NCI-H446 treated with DMSO at 0.1 percent for 48 hours (cell line): ENCODE results near the gene THNSL1.

ENCODE experiments used
- DNase-seq: peaks from one replicate; lab custom pipeline; 2025; lab: John Stamatoyannopoulos, UW

THNSL1 gene

DNA sequence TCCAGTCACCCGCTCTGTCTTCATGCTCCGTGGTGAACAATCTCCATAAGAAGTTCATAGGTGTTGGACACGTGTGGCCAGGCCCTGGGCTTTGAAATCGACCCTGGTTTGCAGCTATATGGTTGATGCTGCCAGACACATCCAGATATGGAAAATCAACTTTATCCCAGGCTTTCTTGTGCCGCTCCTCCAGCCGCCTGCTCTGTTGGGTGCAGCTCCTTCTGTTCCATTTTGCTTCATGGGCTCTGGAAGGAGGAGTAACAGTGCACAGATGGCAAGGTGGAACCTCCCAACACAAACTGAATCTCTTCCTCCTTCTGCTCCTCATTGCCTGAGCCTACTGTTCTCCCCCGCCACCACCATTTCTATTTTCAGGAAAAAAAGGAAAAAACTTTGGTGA is 44.7 kb downstream of the THNSL1 start:
- peak; percentile 19 for DNase-seq

GRCh38 chr10:25061711-25062449 is 45.5 kb downstream of the THNSL1 start:
- no peak for DNase-seq

DNA sequence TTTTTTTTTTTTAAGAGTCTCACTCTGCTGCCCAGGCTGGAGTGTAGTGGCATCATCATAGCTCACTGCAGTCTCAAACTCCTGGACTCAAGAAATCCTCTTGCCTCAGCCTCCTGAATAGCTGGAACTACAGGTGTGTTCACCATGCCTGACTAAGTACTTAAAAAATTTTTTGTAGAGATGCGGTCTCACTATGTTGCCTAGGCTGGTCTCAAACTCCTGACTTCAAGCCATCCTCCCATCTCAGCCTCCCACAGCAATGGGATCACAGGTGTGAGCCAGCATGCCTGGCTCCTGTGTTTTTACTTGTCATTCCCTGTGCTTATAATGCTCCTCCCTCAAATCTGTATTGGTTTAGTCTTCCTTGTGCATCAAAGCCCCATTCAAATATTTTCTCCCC is 46.7 kb downstream of the THNSL1 start:
- DNase-seq = no peak

DNA sequence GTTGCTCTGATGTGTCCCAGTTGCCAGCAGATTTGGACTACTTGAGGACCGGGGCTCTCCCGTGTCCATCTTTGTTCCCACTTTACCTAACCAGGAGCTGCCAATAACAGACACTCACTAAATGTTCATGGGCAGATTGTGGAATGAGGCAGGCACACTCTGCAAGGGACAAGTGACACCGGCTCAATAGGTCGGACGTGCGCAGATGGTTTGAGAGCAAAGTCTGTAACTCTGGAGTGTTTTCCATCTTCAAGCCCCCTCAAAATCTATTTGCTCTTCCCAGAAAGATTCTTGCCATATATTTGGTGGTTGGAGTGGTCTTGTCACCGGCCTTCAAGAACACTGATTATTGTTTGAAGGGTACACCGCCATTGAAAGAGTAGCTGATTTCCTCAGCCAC is 47.2 kb downstream of the THNSL1 start:
- DNase-seq = no peak

DNA sequence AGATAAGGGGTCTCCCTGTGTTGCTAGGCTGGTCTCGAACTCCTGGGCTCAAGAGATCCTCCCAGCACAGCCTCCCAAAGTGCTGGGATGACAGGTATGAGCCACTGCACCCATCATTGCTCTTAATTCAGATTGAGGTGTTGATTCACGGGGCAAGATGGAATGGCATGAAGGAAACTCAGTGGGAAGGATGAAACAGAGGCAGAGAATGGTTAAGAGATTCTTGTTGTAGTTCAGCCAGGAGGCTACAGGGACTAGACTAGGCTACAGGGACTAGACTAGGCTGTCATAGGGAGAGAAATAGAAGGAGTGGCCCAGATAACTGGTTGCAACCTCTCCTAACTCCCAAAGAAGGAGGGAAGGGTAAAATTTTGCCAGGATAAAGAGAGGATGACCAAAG is 48.0 kb downstream of the THNSL1 start:
- DNase-seq = no peak

DNA sequence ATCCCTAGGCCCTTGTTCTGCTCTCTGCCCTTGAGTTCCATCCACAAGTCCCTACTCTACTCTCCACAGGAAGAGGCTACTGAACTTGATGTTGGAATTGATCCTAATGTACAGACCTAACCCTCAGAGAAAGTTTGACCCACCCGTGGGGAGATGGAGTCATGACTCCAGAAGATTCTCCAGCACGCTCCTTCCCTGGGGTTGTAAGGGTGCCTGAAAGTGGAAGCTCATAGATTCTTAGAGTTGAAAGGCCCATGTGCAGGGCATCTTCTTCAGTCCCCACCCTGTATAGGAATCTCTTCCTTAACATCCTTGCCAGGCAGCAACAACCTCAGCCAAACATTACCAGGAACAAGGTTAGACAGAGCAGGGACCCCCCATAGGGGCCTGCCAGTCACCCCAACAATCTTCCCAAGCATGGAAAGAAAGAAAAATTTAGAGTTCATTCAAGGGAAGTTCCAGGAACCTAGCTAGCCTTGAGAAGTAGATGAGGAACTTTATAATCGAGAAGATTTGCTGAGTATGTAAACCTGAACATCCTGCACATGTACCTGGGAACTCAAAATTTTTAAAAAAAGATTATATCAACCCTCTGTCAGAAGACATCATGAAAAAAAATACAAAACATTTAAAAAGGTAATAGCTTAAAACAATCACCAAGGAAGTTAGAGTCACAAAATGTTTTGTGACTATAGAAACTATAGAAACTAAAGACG is 49.5 kb downstream of the THNSL1 start:
- DNase-seq = no peak

GRCh38 chr10:25068152-25069058 is 52.0 kb downstream of the THNSL1 start:
- no peak for DNase-seq

DNA sequence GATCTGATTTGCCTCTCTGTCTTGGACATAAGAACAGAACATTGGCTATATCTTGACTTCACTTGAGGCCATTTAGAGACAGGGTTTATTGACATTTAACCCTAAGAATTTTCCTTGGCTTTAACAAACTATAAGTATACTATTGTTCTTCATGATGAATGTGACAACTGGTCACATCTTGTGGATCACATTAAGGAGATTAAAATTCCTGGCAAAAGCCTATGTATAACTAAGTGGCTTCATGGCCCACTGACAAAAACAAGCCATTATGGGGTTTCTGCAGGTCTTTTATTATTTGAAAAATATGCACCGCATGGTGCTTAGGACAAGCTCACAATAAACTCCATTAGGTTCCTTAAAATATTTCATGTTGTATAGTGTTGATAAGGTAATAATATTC is 54.8 kb downstream of the THNSL1 start:
- no peak for DNase-seq

- no peak for DNase-seq
These were observed 56.4 kb downstream of the THNSL1 start for GRCh38 chr10:25072786-25073185.

DNA sequence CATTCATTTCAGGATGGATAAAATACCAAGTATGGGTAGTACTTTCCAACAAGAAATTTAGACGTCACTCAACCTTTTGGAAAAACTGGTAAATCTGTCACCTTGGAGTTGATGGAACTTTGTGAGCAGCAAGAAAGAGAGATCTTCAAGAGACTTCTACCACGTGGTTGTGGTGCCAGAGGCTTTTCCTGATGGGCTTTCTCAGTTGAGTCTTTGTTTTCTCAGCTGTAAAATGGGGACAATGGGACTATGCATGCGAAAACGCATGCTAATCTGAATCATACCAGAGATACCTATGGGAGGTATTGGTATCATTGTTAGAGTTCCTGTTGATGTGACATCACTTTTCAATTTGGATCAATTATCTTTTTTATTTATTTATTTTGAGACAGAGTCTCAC is 59.4 kb downstream of the THNSL1 start:
- DNase-seq = no peak
